ENCODE measurements around the gene TLR7.

- TF ChIP-seq POLR2A (IDR thresholded peaks at IDR 0.05; ENCODE audit: low read depth, low read length) (no peak), POLR2AphosphoS5 (IDR thresholded peaks at IDR 0.05; ENCODE audit: low read depth, low read length) (no peak)
Observed at GRCh38 chrX:12919051-12919450, 52.2 kb downstream of the TLR7 start.
